Kidney (tissue), 22 donors: ENCODE measurements around the gene DENND4C. TPM values are rescaled to one million over a fixed set of nuclear protein-coding genes. Genes with fewer than 3 reads are reported as not detected.
A peak's percentile ranks its signal among the peaks of the same experiment; 100 is the strongest.

Experiments
- DNase-seq, 5 donors: peaks; one replicate each; pipeline ENCODE4 v3.0.0-alpha.2; 2013 to 2020
- FAIRE-seq: peaks from 2 replicates; lab custom pipeline; 2012; peaks lifted over from hg19 to GRCh38; lab: Jason Lieb, UNC
- H3K27ac ChIP-seq, 2 donors: one replicate each; pipeline ENCODE4 v1.7.0; 2013; ENCODE audit warnings: low read depth in 2 of 2, low read length in 2 of 2, inconsistent platforms in 1 of 2
- H3K27me3 ChIP-seq: one replicate; pipeline ENCODE4 v1.7.1; 2013; ENCODE audit warnings: low read length, inconsistent platforms; ENCODE audit not compliant: control insufficient read depth, insufficient read depth
- H3K36me3 ChIP-seq, 3 donors: one replicate each; pipeline versions ENCODE4 v1.7.0 to v1.7.1; 2013; ENCODE audit warnings: low read length in 3 of 3, control low read depth in 1 of 3, inconsistent platforms in 1 of 3; ENCODE audit not compliant: insufficient read depth in 3 of 3, control insufficient read depth in 2 of 3
- H3K4me1 ChIP-seq, 3 donors: one replicate each; pipeline versions ENCODE4 v1.7.0 to v1.7.1; 2013; ENCODE audit warnings: low read length in 3 of 3, inconsistent platforms in 1 of 3, low read depth in 1 of 3; ENCODE audit not compliant: control insufficient read depth in 2 of 3, insufficient read depth in 2 of 3
- H3K4me3 ChIP-seq, 3 donors: one replicate each; pipeline versions ENCODE4 v1.7.0 to v1.8.1; 2013; ENCODE audit warnings: low read length in 3 of 3, control low read depth in 1 of 3, inconsistent platforms in 1 of 3
- H3K9ac ChIP-seq, 3 donors: one replicate each; pipeline versions ENCODE4 v1.7.0 to v1.7.1; 2013; ENCODE audit warnings: low read length in 3 of 3, control low read depth in 1 of 3, inconsistent platforms in 1 of 3
- H3K9me3 ChIP-seq, 3 donors: one replicate each; pipeline versions ENCODE4 v1.7.0 to v1.7.1; 2013; ENCODE audit warnings: low read length in 3 of 3, control low read depth in 1 of 3, inconsistent platforms in 1 of 3; ENCODE audit not compliant: control insufficient read depth in 2 of 3, insufficient read depth in 1 of 3
- CTCF ChIP-seq: IDR thresholded peaks from 3 replicates; pipeline ENCODE4 v1.5.1; 2012; ENCODE audit warnings: mild to moderate bottlenecking, moderate library complexity, borderline replicate concordance; ENCODE audit not compliant: insufficient read depth; ENCODE audit errors: extremely low read depth
- intact Hi-C: fragments of 100-400 bp; cut with DNase I; formaldehyde crosslinking; loops from one replicate; pipeline ENCODE4 v1.11.1; 2022
- long read RNA-seq, 10 donors: library from polyadenylated mRNA in 1 of 10; unstranded in 1 of 10; transcript quantifications; one replicate each; pipeline ENCODE4 v2.0.0 and lab custom pipeline, GENCODE V29; 2021 to 2026
- polyA plus RNA-seq: library from polyadenylated mRNA; stranded (reverse); fragments of 350-450 nt; fragmentation: Illumina TruSeq; extraction: RNeasy Lipid Tissue Mini Kit (QIAGEN cat#74804); gene quantifications from one replicate; pipeline ENCODE4 v1.2.3, GENCODE V29; 2014; ENCODE audit warnings: low read depth, low replicate concordance; ENCODE audit not compliant: insufficient read depth
- total RNA-seq: library from RNA; stranded (reverse); fragmentation: NEBNext Ultra II Directional; extraction: Animal tissue kit (Norgen Biotek cat#: 25700); gene quantifications from one replicate; pipeline ENCODE4 v1.2.1, GENCODE V29; 2021
- donor health status: control.
- donor health status: control.
- donor health status: control.
- donor health status: control.
- donor health status: control.
- donor health status: DM: yes; HTN: yes; CAD: no.
- donor health status: Normal renal cell carcinoma (clear cell type).

Gene DENND4C
- total RNA-seq (59.5 TPM), polyA plus RNA-seq (6.2 TPM)
- long read RNA-seq, donor 1, partial matches to known transcripts: 5,511 of 5,616 reads
- long read RNA-seq, donor 1, other reads (novel, unspliced or antisense): 105 of 5,616 reads
- long read RNA-seq, donor 2, partial matches to known transcripts: 6,982 of 7,187 reads
- long read RNA-seq, donor 2, other reads (novel, unspliced or antisense): 205 of 7,187 reads
- long read RNA-seq, donor 3, partial matches to known transcripts: 8,480 of 8,721 reads
- long read RNA-seq, donor 3, other reads (novel, unspliced or antisense): 238 of 8,721 reads
- long read RNA-seq, donor 4, full-length matches to known transcripts: 1 of 5,507 reads
- long read RNA-seq, donor 4, partial matches to known transcripts: 5,250 of 5,507 reads
- long read RNA-seq, donor 4, other reads (novel, unspliced or antisense): 256 of 5,507 reads
- long read RNA-seq, donor 5, partial matches to known transcripts: 554 of 568 reads
- long read RNA-seq, donor 5, other reads (novel, unspliced or antisense): 14 of 568 reads
- long read RNA-seq, donor 6, partial matches to known transcripts: 15,145 of 15,578 reads
- long read RNA-seq, donor 6, other reads (novel, unspliced or antisense): 433 of 15,578 reads
- long read RNA-seq, donor 7, full-length matches to known transcripts: 4 of 14 reads
- long read RNA-seq, donor 7, partial matches to known transcripts: 4 of 14 reads
- long read RNA-seq, donor 7, other reads (novel, unspliced or antisense): 6 of 14 reads
- long read RNA-seq, donor 8, partial matches to known transcripts: 6,608 of 6,910 reads
- long read RNA-seq, donor 8, other reads (novel, unspliced or antisense): 302 of 6,910 reads
- long read RNA-seq, donor 9, partial matches to known transcripts: 3,398 of 3,493 reads
- long read RNA-seq, donor 9, other reads (novel, unspliced or antisense): 95 of 3,493 reads
- long read RNA-seq, donor 10, full-length matches to known transcripts: 1 of 8,399 reads
- long read RNA-seq, donor 10, partial matches to known transcripts: 8,089 of 8,399 reads
- long read RNA-seq, donor 10, other reads (novel, unspliced or antisense): 309 of 8,399 reads

- H3K9me3 ChIP-seq: no peaks in the 10 kb centered on the region
- DNase-seq: peak; percentile 94 to 96 (median 95)
- intact Hi-C loops: no loop called here
- no peaks in the 10 kb centered on the region for H3K36me3 ChIP-seq
- peak within 1 kb of the TSS; percentile 97 for H3K27ac ChIP-seq
- peaks cover 3 to 9% (median 6%) of the 10 kb centered on the region in 3 donors for H3K4me1 ChIP-seq
- H3K4me3 ChIP-seq: peak within 1 kb of the TSS; percentile 80 to 86 (median 84)
- H3K27me3 ChIP-seq: no peaks in the 10 kb centered on the region
- no peak for TF ChIP-seq CTCF
- peak within 1 kb of the TSS; percentile 56 to 85 (median 84) for H3K9ac ChIP-seq
- no peak for FAIRE-seq
These were observed at the start of gene DENND4C for GRCh38 chr9:19230355-19231125. TSS of gene DENND4C (plus strand) at chr9:19230693. CDS start at chr9:19276175, 45,482 bp downstream.

GRCh38 chr9:19180991-19181390, 49.5 kb upstream of the DENND4C start:
- H3K27me3 ChIP-seq: no peaks in the 10 kb centered on the region
- no peak for TF ChIP-seq CTCF
- H3K9ac ChIP-seq: no peak overlapping the region
- H3K4me1 ChIP-seq: peaks cover 0 to 12% (median 7%) of the 10 kb centered on the region in 3 donors
- no peak overlapping the region for H3K27ac ChIP-seq
- no peak for DNase-seq
- H3K36me3 ChIP-seq: no peaks in the 10 kb centered on the region
- H3K4me3 ChIP-seq: no peak overlapping the region
- no peak for FAIRE-seq
- intact Hi-C loops: no loop called here
- H3K9me3 ChIP-seq: no peaks in the 10 kb centered on the region

- H3K9me3 ChIP-seq: no peaks in the 10 kb centered on the region
- H3K9ac ChIP-seq: no peak overlapping the region
- H3K4me1 ChIP-seq: peaks cover 0 to 12% (median 7%) of the 10 kb centered on the region in 3 donors
- TF ChIP-seq CTCF: no peak
- intact Hi-C loops: no loop called here
- H3K27me3 ChIP-seq: no peaks in the 10 kb centered on the region
- FAIRE-seq (no peak), DNase-seq (no peak)
- H3K27ac ChIP-seq: no peak overlapping the region
- no peak overlapping the region for H3K4me3 ChIP-seq
- no peaks in the 10 kb centered on the region for H3K36me3 ChIP-seq
These were observed 48.9 kb upstream of the DENND4C start for GRCh38 chr9:19181561-19181960.
